Naive thymus-derived CD4-positive, alpha-beta T cell (primary cell): ENCODE measurements around the gene TRAM2. TPM values are rescaled to one million over a fixed set of nuclear protein-coding genes. Genes with fewer than 3 reads are reported as not detected.

Experiments used
- ATAC-seq: fragments of 150-1000 bp; cut with Tn5 transposase; 2 replicates; pipeline ENCODE4 v1.10.0; 2021; ENCODE audit warnings: mild to moderate bottlenecking, moderate library complexity
- CTCF ChIA-PET: fragments of 350-600 bp; sonication (Branson Sonifier 250); formaldehyde crosslinking; loops from one replicate; lab custom pipeline; 2021; ENCODE audit warnings: antibody characterized with exemption; lab: Charles Lee
- POLR2A ChIA-PET: fragments of 350-600 bp; sonication (Branson Sonifier 250); formaldehyde crosslinking; loops from one replicate; lab custom pipeline; 2021; ENCODE audit warnings: antibody characterized with exemption, inconsistent platforms; lab: Charles Lee
- DNase-seq, 9 donors: peaks; one replicate each; pipeline versions ENCODE4 v3.0.0 to v3.0.0-alpha.2; 2020 to 2022; ENCODE audit warnings: mixed read lengths in 1 of 9
- H3K27ac ChIP-seq: one replicate; pipeline ENCODE4 v1.7.0; 2013; ENCODE audit warnings: mild to moderate bottlenecking, low read depth, low read length, moderate library complexity
- H3K27me3 ChIP-seq, 2 donors: one replicate each; pipeline ENCODE4 v1.7.0; 2013; ENCODE audit warnings: low read length in 2 of 2, mild to moderate bottlenecking in 2 of 2, moderate library complexity in 2 of 2; ENCODE audit not compliant: control insufficient read depth in 2 of 2, insufficient read depth in 2 of 2
- H3K36me3 ChIP-seq, 3 experiments: 1 replicate in 2 of 3; 2 replicates in 1 of 3; pipeline ENCODE4 v1.7.0; 2013; ENCODE audit warnings: low read length in 3 of 3, mild to moderate bottlenecking in 3 of 3, moderate library complexity in 1 of 3; ENCODE audit not compliant: insufficient read depth in 3 of 3, control insufficient read depth in 2 of 3
- H3K4me1 ChIP-seq, 2 donors: one replicate each; pipeline ENCODE4 v1.7.0; 2013; ENCODE audit warnings: low read length in 2 of 2, mild to moderate bottlenecking in 2 of 2, moderate library complexity in 1 of 2; ENCODE audit not compliant: control insufficient read depth in 2 of 2, insufficient read depth in 2 of 2
- H3K4me3 ChIP-seq: 2 replicates; pipeline ENCODE4 v1.7.0; 2013; ENCODE audit warnings: mild to moderate bottlenecking, low read length
- H3K9me3 ChIP-seq, 3 experiments: 1 replicate in 2 of 3; 2 replicates in 1 of 3; pipeline ENCODE4 v1.7.0; 2013; ENCODE audit warnings: low read length in 3 of 3; ENCODE audit not compliant: control insufficient read depth in 2 of 3
- H3K27ac Mint-ChIP-seq, 9 donors: one replicate each; pipeline ENCODE4 v1.8.0; 2020 to 2022; ENCODE audit warnings: mixed read lengths in 9 of 9, mild to moderate bottlenecking in 8 of 9, moderate library complexity in 5 of 9, inconsistent platforms in 2 of 9
- H3K27me3 Mint-ChIP-seq, 5 donors: one replicate each; pipeline ENCODE4 v1.8.0; 2021 to 2022; ENCODE audit warnings: mixed read lengths in 5 of 5, mild to moderate bottlenecking in 1 of 5
- H3K36me3 Mint-ChIP-seq, 5 donors: one replicate each; pipeline ENCODE4 v1.8.0; 2020 to 2022; ENCODE audit warnings: mixed read lengths in 5 of 5, mild to moderate bottlenecking in 3 of 5, inconsistent platforms in 1 of 5
- H3K4me1 Mint-ChIP-seq, 7 donors: one replicate each; pipeline ENCODE4 v1.8.0; 2020 to 2022; ENCODE audit warnings: mixed read lengths in 7 of 7, mild to moderate bottlenecking in 3 of 7, inconsistent platforms in 1 of 7
- H3K4me3 Mint-ChIP-seq, 10 donors: one replicate each; pipeline ENCODE4 v1.8.0; 2020 to 2022; ENCODE audit warnings: mild to moderate bottlenecking in 10 of 10, mixed read lengths in 10 of 10, moderate library complexity in 6 of 10, inconsistent platforms in 2 of 10
- H3K9me3 Mint-ChIP-seq, 11 donors: one replicate each; pipeline ENCODE4 v1.8.0; 2020 to 2022; ENCODE audit warnings: mixed read lengths in 11 of 11, mild to moderate bottlenecking in 4 of 11, inconsistent platforms in 1 of 11, moderate library complexity in 1 of 11
- intact Hi-C, 2 donors: fragments of 100-400 bp; cut with micrococcal nuclease; formaldehyde crosslinking; loops; one replicate each; pipeline ENCODE4 v1.15.1; 2023
- polyA plus RNA-seq, 2 donors: library from polyadenylated mRNA; unstranded; fragments of 300-500 nt; fragmentation: Illumina TruSeq; gene quantifications; one replicate each; pipeline ENCODE4 v1.2.3, GENCODE V29; 2021
- total RNA-seq, 6 experiments: library from RNA in 5 of 6; stranded (reverse) in 5 of 6; gene quantifications; 1 replicate in 5 of 6; 2 replicates in 1 of 6; pipeline ENCODE4 v1.2.3 and lab custom pipeline; 2021 to 2026

Gene TRAM2
- total and polyA plus RNA-seq, 7 experiments from 2014 or later, result 3.2 to 10.9 (median 10.3) TPM

GRCh38 chr6:52573295-52573694 lies 3.6 kb downstream of the TRAM2 start:
- DNase-seq, result no peak
- Histone ChIP-seq H3K27me3 (no peaks in the 10 kb centered on the region), H3K36me3 (peaks cover 0 to 4% (median 0%) of the 10 kb centered on the region in 3 experiments), H3K9me3 (no peaks in the 10 kb centered on the region), H3K4me1 (peaks cover 27 to 34% of the 10 kb centered on the region in 2 donors), H3K27ac (no peak overlapping the region), H3K4me3 (no peak overlapping the region)
- Mint-ChIP-seq H3K36me3 (peaks cover 0 to 5% (median under 1%) of the 10 kb centered on the region in 5 donors), H3K9me3 (no peaks in the 10 kb centered on the region), H3K27me3 (peaks cover 0 to 2% (median 0%) of the 10 kb centered on the region in 5 donors), H3K4me1 (peaks cover 43 to 88% (median 65%) of the 10 kb centered on the region in 7 donors), H3K4me3 (peak overlapping the region in 3 of 10 donors; percentile 37 to 88 (median 49)), H3K27ac (peak overlapping the region in 5 of 9 donors; percentile 14 to 92 (median 87))
- no peak for ATAC-seq
- CTCF ChIA-PET, result no interaction called here
- POLR2A ChIA-PET, result no interaction called here
- intact Hi-C loops, result no loop called here

GRCh38 chr6:52572536-52572935 lies 4.3 kb downstream of the TRAM2 start:
- Mint-ChIP-seq H3K9me3 (no peaks in the 10 kb centered on the region), H3K27ac (peak overlapping the region in 3 of 9 donors; percentile 10 to 53 (median 31)), H3K27me3 (peaks cover 0 to 2% (median 0%) of the 10 kb centered on the region in 5 donors), H3K4me1 (peaks cover 39 to 88% (median 69%) of the 10 kb centered on the region in 7 donors), H3K4me3 (peak overlapping the region in 2 of 10 donors; percentile 16 to 88), H3K36me3 (peaks cover 0 to 12% (median 4%) of the 10 kb centered on the region in 5 donors)
- H3K9me3 ChIP-seq, result no peaks in the 10 kb centered on the region
- ChIA-PET CTCF (no interaction called here), POLR2A (no interaction called here)
- no peak for ATAC-seq
- H3K27ac ChIP-seq, result no peak overlapping the region
- H3K4me3 ChIP-seq, result no peak overlapping the region
- H3K27me3 ChIP-seq, result no peaks in the 10 kb centered on the region
- intact Hi-C loops, result no loop called here
- peaks cover 0 to 4% (median 0%) of the 10 kb centered on the region in 3 experiments for H3K36me3 ChIP-seq
- no peak for DNase-seq
- peaks cover 27 to 34% of the 10 kb centered on the region in 2 donors for H3K4me1 ChIP-seq

- DNase-seq (no peak), ATAC-seq (no peak)
- no peaks in the 10 kb centered on the region for H3K27me3 ChIP-seq
- Mint-ChIP-seq H3K4me1 (peaks cover 44 to 95% (median 78%) of the 10 kb centered on the region in 7 donors), H3K27me3 (peaks cover 0 to under 1% (median 0%) of the 10 kb centered on the region in 5 donors), H3K9me3 (no peaks in the 10 kb centered on the region), H3K27ac (peak overlapping the region in 1 of 9 donors; percentile 6), H3K36me3 (peaks cover 0 to 15% (median 4%) of the 10 kb centered on the region in 5 donors), H3K4me3 (no peak overlapping the region)
- H3K36me3 ChIP-seq, result no peaks in the 10 kb centered on the region
- ChIA-PET POLR2A (no interaction called here), CTCF (no interaction called here)
- no peaks in the 10 kb centered on the region for H3K9me3 ChIP-seq
- intact Hi-C loops, result no loop called here
- peaks cover 26 to 36% of the 10 kb centered on the region in 2 donors for H3K4me1 ChIP-seq
- no peak overlapping the region for H3K4me3 ChIP-seq
- H3K27ac ChIP-seq, result no peak overlapping the region
Observed at GRCh38 chr6:52571099-52571755, 5.6 kb downstream of the TRAM2 start.

- Mint-ChIP-seq H3K9me3 (no peaks in the 10 kb centered on the region), H3K4me3 (no peak overlapping the region), H3K36me3 (peaks cover 0 to 16% (median 0%) of the 10 kb centered on the region in 5 donors), H3K27me3 (no peaks in the 10 kb centered on the region), H3K27ac (no peak overlapping the region), H3K4me1 (peaks cover 38 to 93% (median 74%) of the 10 kb centered on the region in 7 donors)
- ChIA-PET CTCF (no interaction called here), POLR2A (no interaction called here)
- Histone ChIP-seq H3K9me3 (no peaks in the 10 kb centered on the region), H3K27me3 (no peaks in the 10 kb centered on the region), H3K4me1 (peaks cover 19 to 27% of the 10 kb centered on the region in 2 donors), H3K27ac (no peak overlapping the region), H3K36me3 (no peaks in the 10 kb centered on the region), H3K4me3 (no peak overlapping the region)
- no peak for ATAC-seq
- intact Hi-C loops, result no loop called here
- DNase-seq, result no peak
Observed at GRCh38 chr6:52570291-52570700, 6.6 kb downstream of the TRAM2 start.

GRCh38 chr6:52568320-52568719 lies 8.5 kb downstream of the TRAM2 start:
- Histone ChIP-seq H3K27me3 (no peaks in the 10 kb centered on the region), H3K27ac (no peak overlapping the region), H3K4me3 (no peak overlapping the region), H3K9me3 (no peaks in the 10 kb centered on the region), H3K36me3 (no peaks in the 10 kb centered on the region), H3K4me1 (peaks cover 4 to 8% of the 10 kb centered on the region in 2 donors)
- ChIA-PET CTCF (no interaction called here), POLR2A (interaction anchor here (0.6 kb wide), 1 partner anchor 47 kb away, joined by 3 read pairs; no protein-coding TSS in a partner anchor)
- no peak for DNase-seq
- Mint-ChIP-seq H3K27ac (no peak overlapping the region), H3K9me3 (no peaks in the 10 kb centered on the region), H3K4me3 (no peak overlapping the region), H3K36me3 (peaks cover 0 to 26% (median 0%) of the 10 kb centered on the region in 5 donors), H3K27me3 (no peaks in the 10 kb centered on the region), H3K4me1 (peaks cover 19 to 87% (median 64%) of the 10 kb centered on the region in 7 donors)
- no peak for ATAC-seq
- intact Hi-C loops, result no loop called here

GRCh38 chr6:52566853-52567279 lies 10.0 kb downstream of the TRAM2 start:
- CTCF ChIA-PET, result interaction anchor here (0.6 kb wide), 1 partner anchor 314 kb away, joined by 3 read pairs; no protein-coding TSS in a partner anchor
- H3K27me3 Mint-ChIP-seq, result no peaks in the 10 kb centered on the region
- H3K9me3 Mint-ChIP-seq, result no peaks in the 10 kb centered on the region
- no peak for DNase-seq
- no peak overlapping the region for H3K4me3 ChIP-seq
- peaks cover 4% of the 10 kb centered on the region in 2 donors for H3K4me1 ChIP-seq
- peak overlapping the region in 3 of 10 donors; percentile 6 to 39 (median 33) for H3K4me3 Mint-ChIP-seq
- POLR2A ChIA-PET, result no interaction called here
- H3K27me3 ChIP-seq, result no peaks in the 10 kb centered on the region
- no peak for ATAC-seq
- no peak overlapping the region for H3K27ac ChIP-seq
- peaks cover 13 to 84% (median 58%) of the 10 kb centered on the region in 7 donors for H3K4me1 Mint-ChIP-seq
- peaks cover 0 to 34% (median 4%) of the 10 kb centered on the region in 5 donors for H3K36me3 Mint-ChIP-seq
- H3K36me3 ChIP-seq, result no peaks in the 10 kb centered on the region
- no peaks in the 10 kb centered on the region for H3K9me3 ChIP-seq
- intact Hi-C loops, result no loop called here
- H3K27ac Mint-ChIP-seq, result no peak overlapping the region
